ENCODE results near the gene OLIG3.

DNA sequence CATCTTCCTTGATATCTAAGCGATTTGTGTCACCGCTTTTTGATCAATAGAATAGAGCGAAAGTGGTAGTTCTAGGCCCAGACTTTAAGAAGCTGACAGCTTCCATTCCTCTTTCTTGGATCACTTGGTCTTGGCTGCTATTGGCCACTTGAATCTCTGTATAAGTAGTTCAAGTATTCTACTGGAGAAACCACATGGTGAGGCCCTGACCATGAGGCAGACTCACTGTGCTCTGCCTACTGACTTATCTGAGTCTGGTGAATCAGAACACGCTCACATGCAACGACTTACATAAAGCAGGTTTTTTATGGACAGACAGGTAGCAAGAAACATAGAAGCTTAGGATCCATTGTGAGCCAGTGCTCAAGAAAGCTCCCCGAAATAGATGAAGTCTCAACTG, 27.0 kb downstream of the OLIG3 start:
- TF ChIP-seq, protein P1, sequence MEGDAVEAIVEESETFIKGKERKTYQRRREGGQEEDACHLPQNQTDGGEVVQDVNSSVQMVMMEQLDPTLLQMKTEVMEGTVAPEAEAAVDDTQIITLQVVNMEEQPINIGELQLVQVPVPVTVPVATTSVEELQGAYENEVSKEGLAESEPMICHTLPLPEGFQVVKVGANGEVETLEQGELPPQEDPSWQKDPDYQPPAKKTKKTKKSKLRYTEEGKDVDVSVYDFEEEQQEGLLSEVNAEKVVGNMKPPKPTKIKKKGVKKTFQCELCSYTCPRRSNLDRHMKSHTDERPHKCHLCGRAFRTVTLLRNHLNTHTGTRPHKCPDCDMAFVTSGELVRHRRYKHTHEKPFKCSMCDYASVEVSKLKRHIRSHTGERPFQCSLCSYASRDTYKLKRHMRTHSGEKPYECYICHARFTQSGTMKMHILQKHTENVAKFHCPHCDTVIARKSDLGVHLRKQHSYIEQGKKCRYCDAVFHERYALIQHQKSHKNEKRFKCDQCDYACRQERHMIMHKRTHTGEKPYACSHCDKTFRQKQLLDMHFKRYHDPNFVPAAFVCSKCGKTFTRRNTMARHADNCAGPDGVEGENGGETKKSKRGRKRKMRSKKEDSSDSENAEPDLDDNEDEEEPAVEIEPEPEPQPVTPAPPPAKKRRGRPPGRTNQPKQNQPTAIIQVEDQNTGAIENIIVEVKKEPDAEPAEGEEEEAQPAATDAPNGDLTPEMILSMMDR (IDR thresholded peaks at IDR 0.05; ENCODE audit: control extremely low read depth in 1 of 3, insufficient read depth in 1 of 3, low read depth in 1 of 3, low read length in 3 of 3) = no peak
- TF ChIP-seq, protein P2, sequence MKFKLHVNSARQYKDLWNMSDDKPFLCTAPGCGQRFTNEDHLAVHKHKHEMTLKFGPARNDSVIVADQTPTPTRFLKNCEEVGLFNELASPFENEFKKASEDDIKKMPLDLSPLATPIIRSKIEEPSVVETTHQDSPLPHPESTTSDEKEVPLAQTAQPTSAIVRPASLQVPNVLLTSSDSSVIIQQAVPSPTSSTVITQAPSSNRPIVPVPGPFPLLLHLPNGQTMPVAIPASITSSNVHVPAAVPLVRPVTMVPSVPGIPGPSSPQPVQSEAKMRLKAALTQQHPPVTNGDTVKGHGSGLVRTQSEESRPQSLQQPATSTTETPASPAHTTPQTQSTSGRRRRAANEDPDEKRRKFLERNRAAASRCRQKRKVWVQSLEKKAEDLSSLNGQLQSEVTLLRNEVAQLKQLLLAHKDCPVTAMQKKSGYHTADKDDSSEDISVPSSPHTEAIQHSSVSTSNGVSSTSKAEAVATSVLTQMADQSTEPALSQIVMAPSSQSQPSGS (IDR thresholded peaks at IDR 0.05; ENCODE audit: low read length) = no peak
- no peak for TF ChIP-seq RFX5 (IDR thresholded peaks at IDR 0.05; ENCODE audit: borderline replicate concordance, low read depth, low read length)
- TF ChIP-seq EP300 (IDR thresholded peaks at IDR 0.05; ENCODE audit: borderline replicate concordance in 1 of 2, low read depth in 2 of 2, low read length in 2 of 2) = no peak
- TF ChIP-seq CHD1 (IDR thresholded peaks at IDR 0.05; ENCODE audit: low read depth, low read length) = no peak
- TF ChIP-seq, protein P3, sequence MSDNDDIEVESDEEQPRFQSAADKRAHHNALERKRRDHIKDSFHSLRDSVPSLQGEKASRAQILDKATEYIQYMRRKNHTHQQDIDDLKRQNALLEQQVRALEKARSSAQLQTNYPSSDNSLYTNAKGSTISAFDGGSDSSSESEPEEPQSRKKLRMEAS (IDR thresholded peaks at IDR 0.05) = no peak
- no peak for TF ChIP-seq PHF8 (conservative IDR thresholded peaks at IDR 0.05; ENCODE audit: low read depth, low read length)
- no peak for TF ChIP-seq TEAD4 (IDR thresholded peaks at IDR 0.05; ENCODE audit: low read depth, low read length)
- no peak for TF ChIP-seq RAD21 (IDR thresholded peaks at IDR 0.05 in 1 of 2, conservative IDR thresholded peaks at IDR 0.05 in 1 of 2; ENCODE audit: low read depth in 2 of 2, low read length in 2 of 2)
- no peak for TF ChIP-seq POLR2A (IDR thresholded peaks at IDR 0.05; ENCODE audit: control extremely low read depth in 1 of 2, low read depth in 2 of 2, low read length in 2 of 2)
- TF ChIP-seq TCF12 (IDR thresholded peaks at IDR 0.05; ENCODE audit: low read depth, low read length) = no peak
